GM18907 (cell line): ENCODE data around the gene PRKG1.
"Not testable (repeated sequence)": the region's sequence is repeated elsewhere in the genome, so short reads cannot be mapped to it uniquely, and the experiment has no call there.

Experiments used
- ATAC-seq: cut with Tn5 transposase; IDR thresholded peaks from one replicate; pipeline ENCODE4 v1.9.1; 2021; ENCODE audit warnings: mild to moderate bottlenecking, moderate library complexity; ENCODE audit not compliant: unreplicated experiment

PRKG1 gene

DNA sequence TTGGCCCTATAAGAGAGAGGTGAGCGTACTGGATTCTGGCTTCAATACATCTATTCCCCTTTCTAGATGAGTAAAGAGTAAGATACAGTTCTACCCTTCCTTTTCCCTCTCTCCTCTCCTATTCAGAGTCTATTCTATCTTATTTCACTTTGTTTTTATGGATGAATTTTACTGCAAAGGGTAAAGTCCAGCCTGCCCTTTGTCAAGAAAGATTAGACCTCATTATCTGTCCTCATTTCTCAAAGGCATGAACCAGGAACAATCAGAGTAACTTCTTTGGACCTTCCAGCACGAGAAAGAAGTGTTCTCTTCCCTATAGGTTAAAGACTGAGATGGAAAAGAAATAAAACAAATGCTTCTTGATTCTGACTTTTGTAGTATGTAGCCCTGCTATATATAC, 239.0 kb downstream of the PRKG1 start:
- no peak for ATAC-seq

DNA sequence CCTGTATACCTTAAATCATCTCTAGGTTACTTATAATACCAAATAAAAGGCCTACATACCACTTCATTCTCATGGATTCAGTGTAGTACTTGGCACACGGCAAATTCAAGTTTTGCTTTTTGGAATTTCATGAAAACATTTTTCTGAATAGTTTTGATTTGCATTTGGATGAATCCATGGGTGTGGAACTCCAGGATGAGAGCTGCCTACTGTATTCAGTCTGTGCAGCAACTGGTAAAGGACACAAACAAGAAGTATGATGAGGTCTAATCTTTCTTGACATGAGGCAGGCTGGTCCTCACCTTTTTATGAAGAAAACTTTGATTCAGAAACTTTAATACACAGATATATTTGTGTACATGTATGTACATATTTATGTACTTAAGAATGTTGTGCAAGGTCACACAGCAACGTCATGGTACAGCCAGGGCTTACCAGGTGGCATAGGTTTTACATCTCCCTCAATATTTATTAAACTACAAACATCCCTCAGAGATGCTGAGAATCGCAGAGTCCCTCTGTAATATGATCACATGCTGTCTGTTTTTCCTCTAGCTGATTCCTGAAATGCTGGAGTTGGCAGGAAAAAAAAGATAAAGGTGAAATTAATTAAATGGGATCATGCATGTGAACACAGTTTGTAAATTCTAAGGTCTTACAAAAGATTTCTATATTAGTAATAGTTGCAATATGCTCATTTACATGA, 239.6 kb downstream of the PRKG1 start:
- ATAC-seq = no peak

- ATAC-seq = no peak
Observed at GRCh38 chr10:51314481-51314880, 240.2 kb downstream of the PRKG1 start.

GRCh38 chr10:51318399-51319172, 244.3 kb downstream of the PRKG1 start:
- ATAC-seq = no peak

GRCh38 chr10:51319173-51319435, 244.8 kb downstream of the PRKG1 start:
- no peak for ATAC-seq

DNA sequence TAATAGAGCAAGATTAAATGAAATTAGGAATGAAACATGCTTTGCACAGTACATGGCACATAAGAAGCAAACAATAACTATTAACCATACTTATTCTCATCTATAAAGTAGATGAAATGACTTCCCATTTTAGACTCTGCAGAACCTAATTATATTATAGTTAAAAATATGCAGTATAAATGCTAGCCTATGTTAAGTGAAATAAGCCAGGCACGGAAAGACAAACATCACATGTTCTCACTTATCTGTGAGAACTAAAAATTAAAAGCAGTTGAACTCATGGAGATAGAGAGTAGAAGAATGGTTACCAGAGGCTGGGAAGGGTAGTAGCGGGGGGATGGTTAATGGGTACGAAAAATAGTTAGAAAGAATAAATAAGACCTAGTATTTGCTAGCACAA, 247.0 kb downstream of the PRKG1 start:
- ATAC-seq = no peak

DNA sequence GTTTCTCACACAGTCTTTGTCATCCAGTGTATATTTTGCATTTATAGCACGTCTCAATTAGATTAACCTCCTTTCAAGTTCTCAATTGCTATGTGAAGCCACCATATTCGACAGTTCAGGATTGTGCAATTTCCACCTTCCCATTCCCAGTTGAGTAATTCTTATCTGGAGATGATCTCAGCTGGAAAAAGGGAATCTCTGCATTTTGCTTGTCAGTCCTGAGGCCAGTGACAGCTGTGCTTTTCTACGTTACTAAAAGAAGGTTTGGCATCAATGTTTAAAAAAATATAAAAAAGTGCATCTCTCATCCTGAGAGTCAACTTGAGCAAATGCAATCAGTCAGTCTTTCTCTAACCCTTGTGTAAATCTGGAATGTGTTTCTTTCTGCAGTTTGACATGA, 247.7 kb downstream of the PRKG1 start:
- no peak for ATAC-seq

DNA sequence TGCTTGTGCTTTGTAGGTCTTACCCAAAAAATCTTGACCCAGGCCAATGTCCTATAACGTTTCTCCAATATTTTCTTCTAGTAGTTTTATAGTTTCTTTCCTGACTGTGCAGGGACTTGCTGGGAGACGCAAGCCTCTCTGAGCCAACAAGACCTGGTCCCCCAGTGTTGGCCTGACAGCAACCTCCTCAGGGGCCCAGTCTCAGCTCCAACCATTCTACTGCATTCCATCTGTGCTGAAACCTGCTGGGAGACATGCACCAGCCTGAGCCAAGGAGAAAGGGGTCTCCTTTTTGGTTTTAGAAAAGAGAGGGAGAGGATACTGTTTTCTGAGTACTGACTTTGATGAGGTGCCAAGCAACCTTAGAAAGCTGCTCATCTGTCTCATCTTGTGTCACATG, 251.4 kb downstream of the PRKG1 start:
- no peak for ATAC-seq

DNA sequence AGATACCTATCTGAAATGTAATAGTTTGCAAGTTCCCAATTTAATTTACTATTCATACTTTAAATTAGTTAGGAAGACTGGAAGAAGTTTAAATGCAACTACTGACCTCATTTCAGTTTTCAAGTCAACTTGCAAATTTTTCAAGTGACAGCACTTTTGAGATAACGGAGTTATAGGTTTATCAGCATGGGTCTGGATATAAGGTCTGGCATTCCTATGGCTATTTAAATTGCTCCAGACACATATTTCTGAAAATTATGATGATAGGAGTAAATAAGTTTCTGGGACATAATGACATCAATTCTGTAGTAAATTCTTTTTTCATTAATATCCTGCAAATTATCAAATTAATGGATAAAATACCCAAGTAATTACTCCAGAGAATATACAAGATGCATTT, 251.9 kb downstream of the PRKG1 start:
- ATAC-seq = no peak

DNA sequence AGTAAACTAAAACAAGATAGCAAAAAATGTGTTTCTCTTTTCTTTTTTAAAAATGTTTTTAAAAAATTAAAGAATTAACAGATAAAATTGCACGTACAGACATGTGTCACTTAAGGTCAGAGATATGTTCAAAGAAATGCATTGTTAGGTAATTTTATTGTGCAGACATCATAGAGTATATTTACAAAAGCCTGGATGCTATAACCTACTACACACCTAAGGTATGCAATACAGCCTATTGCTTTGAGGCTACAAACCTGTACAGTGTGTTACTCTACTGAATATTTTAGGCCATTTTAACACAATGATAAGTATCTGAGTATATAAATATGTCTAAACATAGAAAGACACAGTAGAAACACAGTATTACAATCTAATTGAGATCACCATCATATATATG, 253.1 kb downstream of the PRKG1 start:
- no peak for ATAC-seq

- ATAC-seq = no peak
Observed at GRCh38 chr10:51340366-51340765, 266.1 kb downstream of the PRKG1 start.

- ATAC-seq = no peak
Observed at GRCh38 chr10:51340845-51341610, 266.7 kb downstream of the PRKG1 start.

GRCh38 chr10:51341745-51342144, 267.5 kb downstream of the PRKG1 start:
- ATAC-seq = not testable (repeated sequence)

DNA sequence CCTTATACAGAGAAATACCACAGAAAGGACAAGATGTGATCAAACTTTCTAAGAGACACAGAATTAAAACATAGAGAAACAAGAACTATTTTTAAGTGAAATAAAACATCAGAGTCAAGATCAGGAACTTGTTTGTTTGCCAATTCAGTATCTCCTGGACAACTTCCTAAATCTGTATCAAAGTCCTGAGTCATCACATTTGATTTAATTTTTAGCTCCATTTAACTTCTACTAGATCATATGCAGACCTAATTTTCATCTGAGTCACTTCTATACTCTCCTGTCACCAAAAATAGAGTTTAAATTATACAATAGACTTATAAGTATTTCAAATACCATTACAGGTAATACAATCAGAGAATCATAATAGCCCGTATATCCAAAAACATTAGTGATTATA, 268.1 kb downstream of the PRKG1 start:
- no peak for ATAC-seq

GRCh38 chr10:51343391-51343790, 269.1 kb downstream of the PRKG1 start:
- ATAC-seq = no peak

DNA sequence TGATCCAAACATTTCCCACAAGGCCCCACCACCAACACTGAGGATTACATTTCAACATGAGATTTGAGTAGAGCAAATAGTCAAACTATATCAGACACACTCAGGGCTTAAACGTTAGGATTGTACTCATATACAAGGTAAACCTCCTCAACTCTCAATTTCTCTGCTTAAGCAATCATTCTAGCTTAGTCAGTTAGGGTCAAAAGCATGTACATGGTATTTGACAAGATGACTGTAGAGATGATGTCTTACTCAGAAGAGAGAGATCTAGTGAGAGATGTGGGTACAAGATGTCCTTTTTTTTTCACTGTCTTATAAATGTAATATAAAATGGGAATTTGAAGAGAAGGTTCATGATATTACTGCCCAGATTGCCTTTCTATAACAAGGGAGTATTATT, 270.1 kb downstream of the PRKG1 start:
- ATAC-seq = no peak

- ATAC-seq = no peak
Observed at GRCh38 chr10:51348622-51349021, 274.3 kb downstream of the PRKG1 start.

DNA sequence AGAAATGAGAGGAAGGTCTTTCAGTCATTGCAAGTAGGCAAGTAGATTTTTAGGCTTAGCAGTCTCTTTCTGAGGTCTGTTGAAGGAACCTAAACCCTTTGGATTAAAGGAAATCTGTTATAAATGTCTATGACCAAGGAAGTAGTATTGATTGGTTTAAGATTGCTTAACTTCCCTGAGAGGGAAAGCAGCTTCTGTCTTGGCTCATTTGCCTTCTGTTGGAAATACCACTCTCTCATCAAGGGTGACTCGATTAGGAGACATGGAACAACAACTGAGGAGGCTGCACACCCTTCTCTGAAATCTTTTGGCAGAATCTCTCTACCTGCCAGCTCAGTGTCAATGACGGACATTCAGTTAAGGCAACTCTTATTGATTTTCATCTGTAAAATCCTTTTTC, 282.9 kb downstream of the PRKG1 start:
- ATAC-seq = no peak

- no peak for ATAC-seq
Observed at GRCh38 chr10:51358227-51358626, 283.9 kb downstream of the PRKG1 start.

DNA sequence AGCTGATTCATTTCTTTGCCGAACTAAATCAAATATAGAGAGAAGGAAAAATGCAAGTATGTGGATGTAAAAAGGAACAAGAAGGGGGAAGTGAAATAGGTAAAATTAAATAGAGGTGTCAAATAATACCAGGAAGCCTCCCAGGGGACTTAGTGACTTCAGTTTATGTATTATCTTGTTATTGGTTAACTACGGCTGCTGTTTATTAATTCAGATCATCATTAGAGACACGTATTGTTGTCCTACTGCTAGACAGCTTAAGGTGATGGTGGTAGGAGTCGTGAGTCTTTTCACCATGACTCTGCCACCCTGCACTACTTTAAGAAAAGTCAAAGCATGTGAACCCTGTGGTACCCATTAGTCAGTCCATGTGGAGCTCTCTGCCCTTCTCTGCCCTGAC, 289.1 kb downstream of the PRKG1 start:
- ATAC-seq = peak; percentile 80

DNA sequence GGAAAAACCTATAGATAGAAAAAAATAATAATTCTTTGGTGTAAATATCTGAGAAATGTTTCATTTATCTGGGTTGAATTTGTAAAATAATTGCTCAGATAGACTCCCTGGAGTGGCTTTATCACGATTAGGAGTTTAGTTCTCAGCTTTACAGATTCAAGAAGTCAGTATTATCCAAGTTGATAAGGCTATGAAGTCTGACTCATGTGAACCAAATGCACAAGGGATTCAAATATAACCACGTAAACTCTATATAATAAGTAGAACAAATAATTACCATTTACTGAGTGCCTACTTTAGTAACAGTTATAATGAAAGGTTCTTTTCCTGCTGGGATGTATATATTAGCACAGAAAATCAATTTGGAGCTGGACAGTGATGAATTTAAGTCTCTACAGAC, 290.4 kb downstream of the PRKG1 start:
- no peak for ATAC-seq

DNA sequence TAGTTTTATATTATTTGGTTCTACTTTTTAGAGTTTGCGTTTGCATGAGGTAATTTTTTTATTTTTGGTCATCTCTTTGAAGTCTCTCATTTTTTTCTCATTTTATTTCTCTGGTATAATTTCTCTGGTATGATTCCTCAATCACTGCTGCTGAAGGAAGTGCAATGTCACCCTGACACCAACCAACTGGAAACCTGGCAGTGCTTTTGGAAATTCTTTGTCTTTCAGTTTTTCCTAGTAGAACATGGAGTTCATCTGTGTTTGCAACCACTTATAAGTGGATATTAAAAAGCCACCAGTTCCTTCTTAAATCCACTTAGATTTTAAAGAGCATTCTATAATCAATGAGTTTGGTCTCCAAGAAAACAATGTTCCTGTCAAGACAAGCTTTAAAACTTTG, 291.8 kb downstream of the PRKG1 start:
- ATAC-seq = no peak
